ENCODE measurements around the gene EMX2.

Gene EMX2

DNA sequence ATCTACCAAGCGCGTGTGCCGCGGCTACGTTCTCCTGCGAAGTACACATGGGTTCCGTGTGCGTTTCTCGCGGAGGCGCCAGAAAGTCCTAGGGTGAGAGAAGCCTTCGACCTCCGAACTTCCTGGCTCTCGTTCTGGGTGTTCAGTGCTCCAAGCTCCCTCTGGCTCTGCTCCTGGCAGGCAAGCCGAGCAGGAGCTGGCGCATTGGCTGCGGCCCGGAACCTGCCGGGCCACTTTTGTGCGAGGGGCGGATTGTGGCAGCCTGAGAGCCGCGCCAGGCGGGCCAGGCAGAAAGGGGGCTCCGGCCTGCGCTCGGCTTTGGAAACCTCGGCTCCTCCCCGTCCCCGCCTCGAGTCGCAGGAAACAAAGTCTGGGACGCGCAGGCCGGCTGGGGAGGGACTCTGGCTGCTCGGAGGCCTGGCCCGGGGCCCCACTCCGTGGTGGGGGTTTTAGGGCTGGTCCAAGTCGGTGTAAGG lies 9.6 kb downstream of the EMX2 start:
- H3K27me3 ChIP-seq (ENCODE audit: insufficient read depth, low read length): peaks cover 88% of the 10 kb centered on the region
- H3K4me3 ChIP-seq (ENCODE audit: low read length): no peak overlapping the region
- peaks cover 14% of the 10 kb centered on the region for H3K4me1 ChIP-seq (ENCODE audit: insufficient read depth, low read length)
- no peaks in the 10 kb centered on the region for H3K9me3 ChIP-seq (ENCODE audit: low read length)
- H3K36me3 ChIP-seq (ENCODE audit: insufficient read depth, low read length): no peaks in the 10 kb centered on the region
- no peak overlapping the region for H2AFZ ChIP-seq (ENCODE audit: low read depth, low read length)

DNA sequence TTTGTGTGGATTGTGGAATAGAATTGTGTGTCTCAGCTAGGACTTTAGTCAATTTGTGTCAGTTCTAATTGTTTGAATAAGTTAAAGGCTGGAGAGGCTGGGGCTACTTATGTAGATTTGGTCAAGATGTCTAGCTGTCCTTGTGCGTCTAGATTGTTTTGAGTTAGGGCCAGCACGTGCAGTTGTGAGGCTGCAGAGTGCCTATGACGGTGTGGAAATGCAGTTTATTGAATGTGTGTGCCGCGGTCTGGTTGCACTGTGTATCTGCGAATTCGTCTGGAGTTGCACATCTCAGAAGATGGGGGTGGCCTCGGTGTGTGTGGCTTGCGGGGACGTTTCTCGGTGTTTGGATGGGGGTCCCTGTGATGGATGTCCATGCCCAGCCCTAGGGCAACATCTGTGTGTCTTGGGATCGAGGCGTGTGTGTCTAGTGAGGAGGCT lies 10.2 kb downstream of the EMX2 start:
- no peaks in the 10 kb centered on the region for H3K9me3 ChIP-seq (ENCODE audit: low read length)
- peaks cover 83% of the 10 kb centered on the region for H3K27me3 ChIP-seq (ENCODE audit: insufficient read depth, low read length)
- H3K36me3 ChIP-seq (ENCODE audit: insufficient read depth, low read length): no peaks in the 10 kb centered on the region
- H2AFZ ChIP-seq (ENCODE audit: low read depth, low read length): no peak overlapping the region
- H3K4me1 ChIP-seq (ENCODE audit: insufficient read depth, low read length): peaks cover 14% of the 10 kb centered on the region
- H3K4me3 ChIP-seq (ENCODE audit: low read length): no peak overlapping the region

- Histone ChIP-seq H3K27me3 (ENCODE audit: insufficient read depth, low read length) (peaks cover 81% of the 10 kb centered on the region), H3K9me3 (ENCODE audit: low read length) (no peaks in the 10 kb centered on the region), H3K36me3 (ENCODE audit: insufficient read depth, low read length) (no peaks in the 10 kb centered on the region), H2AFZ (ENCODE audit: low read depth, low read length) (no peak overlapping the region), H3K4me3 (ENCODE audit: low read length) (no peak overlapping the region), H3K4me1 (ENCODE audit: insufficient read depth, low read length) (peaks cover 14% of the 10 kb centered on the region)
Measured at GRCh38 chr10:117553142-117553814, 10.7 kb downstream of the EMX2 start.

DNA sequence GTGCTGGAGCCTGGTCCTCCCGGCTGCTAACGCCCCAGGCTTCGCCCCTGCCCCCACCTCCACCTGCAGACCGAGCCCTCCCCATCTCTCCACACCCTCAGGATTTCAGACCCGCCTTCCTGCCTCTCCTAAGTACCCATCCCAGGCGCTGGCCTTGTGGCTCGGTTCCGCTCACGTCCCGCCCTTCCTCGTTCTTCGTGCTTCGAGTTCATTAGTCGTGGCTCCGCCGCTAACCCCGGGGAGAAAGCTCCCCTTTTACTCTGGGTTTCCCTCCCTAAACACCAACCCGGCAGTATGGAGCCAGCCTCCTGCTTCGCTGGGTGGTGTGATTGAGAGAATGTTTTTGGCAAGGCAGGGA lies 11.2 kb downstream of the EMX2 start:
- no peak overlapping the region for H3K4me3 ChIP-seq (ENCODE audit: low read length)
- no peak overlapping the region for H2AFZ ChIP-seq (ENCODE audit: low read depth, low read length)
- peaks cover 14% of the 10 kb centered on the region for H3K4me1 ChIP-seq (ENCODE audit: insufficient read depth, low read length)
- H3K9me3 ChIP-seq (ENCODE audit: low read length): no peaks in the 10 kb centered on the region
- peaks cover 80% of the 10 kb centered on the region for H3K27me3 ChIP-seq (ENCODE audit: insufficient read depth, low read length)
- H3K36me3 ChIP-seq (ENCODE audit: insufficient read depth, low read length): no peaks in the 10 kb centered on the region

DNA sequence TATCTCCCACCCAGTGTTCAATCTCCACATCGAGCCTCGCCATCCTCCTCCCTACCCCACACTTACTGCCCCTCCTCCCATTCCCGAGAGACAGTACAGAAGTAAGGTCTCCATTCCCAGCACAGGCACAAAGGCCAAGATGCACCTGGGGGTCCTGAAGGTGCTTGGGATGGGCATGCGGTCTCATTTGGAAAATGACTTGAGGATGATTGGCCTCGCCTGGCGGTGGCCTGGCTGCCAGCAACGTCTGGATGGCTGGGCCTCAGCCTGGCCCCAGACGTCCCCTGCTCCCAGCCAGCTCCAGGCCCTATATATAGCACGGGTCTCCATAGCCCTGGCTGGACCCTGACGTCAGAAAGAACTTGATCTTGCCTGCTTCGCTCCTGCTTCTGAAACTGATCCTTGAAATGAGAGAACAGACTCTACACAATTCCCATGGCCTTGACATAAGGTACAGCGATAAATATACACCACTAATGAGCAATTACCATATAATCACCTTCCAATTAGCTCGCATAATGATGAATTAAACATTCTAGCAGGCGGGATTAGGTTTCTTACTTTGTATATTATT lies 11.8 kb downstream of the EMX2 start:
- no peaks in the 10 kb centered on the region for H3K9me3 ChIP-seq (ENCODE audit: low read length)
- no peak overlapping the region for H2AFZ ChIP-seq (ENCODE audit: low read depth, low read length)
- H3K4me1 ChIP-seq (ENCODE audit: insufficient read depth, low read length): peaks cover 14% of the 10 kb centered on the region
- no peak overlapping the region for H3K4me3 ChIP-seq (ENCODE audit: low read length)
- peaks cover 77% of the 10 kb centered on the region for H3K27me3 ChIP-seq (ENCODE audit: insufficient read depth, low read length)
- no peaks in the 10 kb centered on the region for H3K36me3 ChIP-seq (ENCODE audit: insufficient read depth, low read length)

GRCh38 chr10:117555017-117555416 lies 12.5 kb downstream of the EMX2 start:
- H3K9me3 ChIP-seq (ENCODE audit: low read length): no peaks in the 10 kb centered on the region
- H3K4me3 ChIP-seq (ENCODE audit: low read length): no peak overlapping the region
- no peak overlapping the region for H2AFZ ChIP-seq (ENCODE audit: low read depth, low read length)
- no peaks in the 10 kb centered on the region for H3K36me3 ChIP-seq (ENCODE audit: insufficient read depth, low read length)
- peaks cover 70% of the 10 kb centered on the region for H3K27me3 ChIP-seq (ENCODE audit: insufficient read depth, low read length)
- peaks cover 8% of the 10 kb centered on the region for H3K4me1 ChIP-seq (ENCODE audit: insufficient read depth, low read length)

- H3K4me1 ChIP-seq (ENCODE audit: insufficient read depth, low read length): no peaks in the 10 kb centered on the region
- no peak overlapping the region for H3K4me3 ChIP-seq (ENCODE audit: low read length)
- H3K27me3 ChIP-seq (ENCODE audit: insufficient read depth, low read length): peaks cover 63% of the 10 kb centered on the region
- no peaks in the 10 kb centered on the region for H3K36me3 ChIP-seq (ENCODE audit: insufficient read depth, low read length)
- no peaks in the 10 kb centered on the region for H3K9me3 ChIP-seq (ENCODE audit: low read length)
- H2AFZ ChIP-seq (ENCODE audit: low read depth, low read length): no peak overlapping the region
Measured at GRCh38 chr10:117555863-117556262, 13.3 kb downstream of the EMX2 start.

DNA sequence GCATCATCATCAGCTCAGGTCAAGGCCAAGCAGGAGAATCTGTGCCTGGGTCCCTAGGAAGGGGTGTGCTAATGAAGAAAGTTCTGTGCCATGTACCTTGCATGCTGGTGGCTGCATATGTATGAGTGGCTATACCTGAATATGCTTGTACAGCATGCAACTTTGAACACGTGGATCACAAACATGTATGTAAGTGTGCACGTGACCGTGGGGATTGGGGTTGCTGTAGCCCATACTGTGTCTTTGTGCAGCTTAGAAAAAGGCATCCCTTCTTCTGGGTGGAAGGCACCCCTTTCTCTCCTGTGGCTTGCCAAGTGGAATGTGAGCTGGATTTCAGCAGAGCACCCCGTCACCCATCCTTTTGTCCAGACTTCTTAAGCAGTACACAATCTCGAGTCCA lies 13.8 kb downstream of the EMX2 start:
- Histone ChIP-seq H3K9me3 (ENCODE audit: low read length) (no peaks in the 10 kb centered on the region), H3K4me1 (ENCODE audit: insufficient read depth, low read length) (no peaks in the 10 kb centered on the region), H3K27me3 (ENCODE audit: insufficient read depth, low read length) (peaks cover 63% of the 10 kb centered on the region), H2AFZ (ENCODE audit: low read depth, low read length) (no peak overlapping the region), H3K36me3 (ENCODE audit: insufficient read depth, low read length) (no peaks in the 10 kb centered on the region), H3K4me3 (ENCODE audit: low read length) (no peak overlapping the region)

- Histone ChIP-seq H3K4me3 (ENCODE audit: low read length) (no peak overlapping the region), H3K27me3 (ENCODE audit: insufficient read depth, low read length) (peaks cover 29% of the 10 kb centered on the region)
Measured at GRCh38 chr10:117559712-117560111, 17.2 kb downstream of the EMX2 start.

GRCh38 chr10:117560942-117561341 lies 18.4 kb downstream of the EMX2 start:
- Histone ChIP-seq H3K4me1 (ENCODE audit: insufficient read depth, low read length) (no peaks in the 10 kb centered on the region), H3K36me3 (ENCODE audit: insufficient read depth, low read length) (no peaks in the 10 kb centered on the region), H3K27me3 (ENCODE audit: insufficient read depth, low read length) (peaks cover 17% of the 10 kb centered on the region), H3K9me3 (ENCODE audit: low read length) (no peaks in the 10 kb centered on the region), H2AFZ (ENCODE audit: low read depth, low read length) (no peak overlapping the region), H3K4me3 (ENCODE audit: low read length) (no peak overlapping the region)

More at GRCh38 chr10:117559712-117560111, 17.2 kb downstream of the EMX2 start:
- H2AFZ ChIP-seq (ENCODE audit: low read depth, low read length): no peak overlapping the region
- H3K36me3 ChIP-seq (ENCODE audit: insufficient read depth, low read length): no peaks in the 10 kb centered on the region
- no peaks in the 10 kb centered on the region for H3K9me3 ChIP-seq (ENCODE audit: low read length)
- H3K4me1 ChIP-seq (ENCODE audit: insufficient read depth, low read length): no peaks in the 10 kb centered on the region

GRCh38 chr10:117562220-117562619 lies 19.7 kb downstream of the EMX2 start:
- H3K27me3 ChIP-seq (ENCODE audit: insufficient read depth, low read length): peaks cover 10% of the 10 kb centered on the region

GRCh38 chr10:117562896-117563737 lies 20.6 kb downstream of the EMX2 start:
- H3K4me3 ChIP-seq (ENCODE audit: low read length): no peak overlapping the region
- no peak overlapping the region for H2AFZ ChIP-seq (ENCODE audit: low read depth, low read length)
- H3K36me3 ChIP-seq (ENCODE audit: insufficient read depth, low read length): no peaks in the 10 kb centered on the region
- H3K27me3 ChIP-seq (ENCODE audit: insufficient read depth, low read length): peaks cover 8% of the 10 kb centered on the region
- no peaks in the 10 kb centered on the region for H3K9me3 ChIP-seq (ENCODE audit: low read length)
- no peaks in the 10 kb centered on the region for H3K4me1 ChIP-seq (ENCODE audit: insufficient read depth, low read length)

More at GRCh38 chr10:117562220-117562619, 19.7 kb downstream of the EMX2 start:
- no peak overlapping the region for H2AFZ ChIP-seq (ENCODE audit: low read depth, low read length)
- H3K36me3 ChIP-seq (ENCODE audit: insufficient read depth, low read length): no peaks in the 10 kb centered on the region
- no peak overlapping the region for H3K4me3 ChIP-seq (ENCODE audit: low read length)
- H3K9me3 ChIP-seq (ENCODE audit: low read length): no peaks in the 10 kb centered on the region
- no peaks in the 10 kb centered on the region for H3K4me1 ChIP-seq (ENCODE audit: insufficient read depth, low read length)

- no peaks in the 10 kb centered on the region for H3K9me3 ChIP-seq (ENCODE audit: low read length)
- peaks cover 4% of the 10 kb centered on the region for H3K27me3 ChIP-seq (ENCODE audit: insufficient read depth, low read length)
- no peaks in the 10 kb centered on the region for H3K36me3 ChIP-seq (ENCODE audit: insufficient read depth, low read length)
- no peaks in the 10 kb centered on the region for H3K4me1 ChIP-seq (ENCODE audit: insufficient read depth, low read length)
- H3K4me3 ChIP-seq (ENCODE audit: low read length): no peak overlapping the region
- no peak overlapping the region for H2AFZ ChIP-seq (ENCODE audit: low read depth, low read length)
Measured at GRCh38 chr10:117563780-117564179, 21.2 kb downstream of the EMX2 start.
